Activated B cell treated with CpG ODN at 0.5 μM for 24 hours (primary cell): ENCODE measurements around the gene SLC25A24. TPM values are rescaled to one million over a fixed set of nuclear protein-coding genes. Genes with fewer than 3 reads are reported as not detected.
"Not testable (repeated sequence)": the region's sequence is repeated elsewhere in the genome, so short reads cannot be mapped to it uniquely, and the experiment has no call there.

ENCODE experiments used
- ATAC-seq: fragments of 200-7000 bp; cut with Tn5 transposase; one replicate; pipeline ENCODE4 v1.10.0; 2021; ENCODE audit warnings: low read depth, mild to moderate bottlenecking, moderate library complexity
- CTCF ChIA-PET: fragments of 350-600 bp; sonication (Branson Sonifier 250); formaldehyde crosslinking; loops from one replicate; lab custom pipeline; 2021; ENCODE audit warnings: antibody characterized with exemption; lab: Charles Lee
- POLR2A ChIA-PET: fragments of 350-600 bp; sonication (Branson Sonifier 250); formaldehyde crosslinking; loops from one replicate; lab custom pipeline; 2021; ENCODE audit warnings: antibody characterized with exemption; lab: Charles Lee
- DNase-seq: peaks from one replicate; pipeline ENCODE4 v3.0.0; 2022
- H3K27ac Mint-ChIP-seq: one replicate; pipeline ENCODE4 v1.8.0; 2020; ENCODE audit warnings: mixed read lengths
- H3K27me3 Mint-ChIP-seq: one replicate; pipeline ENCODE4 v1.8.0; 2021; ENCODE audit warnings: mixed read lengths
- H3K36me3 Mint-ChIP-seq: one replicate; pipeline ENCODE4 v1.8.0; 2021; ENCODE audit warnings: low read depth, mixed read lengths
- H3K4me1 Mint-ChIP-seq: one replicate; pipeline ENCODE4 v1.8.0; 2021; ENCODE audit warnings: mixed read lengths
- H3K4me3 Mint-ChIP-seq: one replicate; pipeline ENCODE4 v1.8.0; 2020; ENCODE audit warnings: mild to moderate bottlenecking, mixed read lengths
- H3K9me3 Mint-ChIP-seq: one replicate; pipeline ENCODE4 v1.8.0; 2020; ENCODE audit warnings: mixed read lengths
- intact Hi-C: fragments of 100-400 bp; cut with micrococcal nuclease; formaldehyde crosslinking; loops from one replicate; pipeline ENCODE4 v1.15.1; 2024
- total RNA-seq: library from RNA; stranded (reverse); gene quantifications from 2 replicates; pipeline ENCODE4 v1.2.3, GENCODE V29; 2022
- TF ChIP-seq, protein P1 (sequence below): fragments of 200-600 bp; IDR thresholded peaks from one replicate; pipeline ENCODE4 v1.8.0; 2022; ENCODE audit warnings: antibody characterized with exemption, mild to moderate bottlenecking

SLC25A24 gene
- total RNA-seq = 20.2 and 22.1 TPM in 2 replicates

DNA sequence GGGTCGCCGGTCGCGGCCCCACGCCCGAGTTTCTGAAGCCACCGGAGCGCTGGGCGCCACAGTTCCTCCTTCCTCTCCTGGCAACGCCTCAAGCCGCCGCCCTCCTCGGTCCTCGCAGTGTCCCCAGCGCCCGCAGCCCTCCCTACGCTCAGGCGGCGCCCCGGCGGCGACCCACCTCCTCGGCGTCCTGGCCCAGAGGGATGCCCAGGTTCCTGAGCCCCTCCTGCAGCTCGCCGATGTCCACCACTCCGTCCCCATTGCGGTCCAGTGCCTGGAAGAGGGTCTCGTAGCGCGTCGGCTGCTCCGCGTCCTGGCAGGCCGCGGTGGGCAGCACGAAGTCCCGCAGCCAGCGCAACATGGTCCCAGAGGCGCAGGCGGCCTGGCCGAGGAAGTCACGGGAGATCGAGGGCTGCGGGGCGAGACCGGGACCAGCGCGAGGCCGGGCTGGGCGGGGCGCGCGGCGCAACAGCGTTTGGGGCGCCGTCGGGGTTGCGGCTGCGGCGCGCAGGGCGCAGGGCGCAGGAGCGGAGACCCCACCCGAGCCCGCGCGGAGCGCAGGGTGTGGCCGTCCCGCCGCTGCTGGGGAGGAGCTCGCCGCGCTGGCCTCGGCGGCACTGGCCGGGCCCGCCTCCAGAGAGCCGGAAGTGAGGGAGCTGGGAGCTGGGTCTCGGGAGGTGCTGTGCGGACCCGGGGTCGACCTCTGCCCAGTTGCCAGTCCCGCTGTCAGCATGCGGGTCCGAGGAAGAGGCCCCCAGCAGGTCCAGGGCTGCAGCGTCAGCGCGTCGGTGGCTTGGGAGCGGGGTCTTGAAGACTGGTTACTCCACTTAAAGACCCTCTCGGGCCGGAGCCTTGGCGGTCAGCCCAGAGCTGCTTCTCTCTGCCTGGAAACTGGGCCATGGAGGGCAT lies at the start of gene SLC25A24:
SLC25A24 (minus strand) TSS at position 563 of the 906 bp plus-strand sequence; CDS start at position 358, 205 bp downstream.
- intact Hi-C loops = loop anchor here (1.0 to 5.0 kb wide), 7 partner anchors 236 to 547 kb away; partner anchors contain the start of genes EEIG2, PRPF38B and STXBP3
- ATAC-seq (peak; percentile 94), DNase-seq (peak; percentile 85)
- H3K4me1 Mint-ChIP-seq = peaks cover 29% of the 10 kb centered on the region
- H3K27ac Mint-ChIP-seq = peak within 1 kb of the TSS; percentile 86
- no peaks in the 10 kb centered on the region for H3K27me3 Mint-ChIP-seq
- TF ChIP-seq, protein P1, sequence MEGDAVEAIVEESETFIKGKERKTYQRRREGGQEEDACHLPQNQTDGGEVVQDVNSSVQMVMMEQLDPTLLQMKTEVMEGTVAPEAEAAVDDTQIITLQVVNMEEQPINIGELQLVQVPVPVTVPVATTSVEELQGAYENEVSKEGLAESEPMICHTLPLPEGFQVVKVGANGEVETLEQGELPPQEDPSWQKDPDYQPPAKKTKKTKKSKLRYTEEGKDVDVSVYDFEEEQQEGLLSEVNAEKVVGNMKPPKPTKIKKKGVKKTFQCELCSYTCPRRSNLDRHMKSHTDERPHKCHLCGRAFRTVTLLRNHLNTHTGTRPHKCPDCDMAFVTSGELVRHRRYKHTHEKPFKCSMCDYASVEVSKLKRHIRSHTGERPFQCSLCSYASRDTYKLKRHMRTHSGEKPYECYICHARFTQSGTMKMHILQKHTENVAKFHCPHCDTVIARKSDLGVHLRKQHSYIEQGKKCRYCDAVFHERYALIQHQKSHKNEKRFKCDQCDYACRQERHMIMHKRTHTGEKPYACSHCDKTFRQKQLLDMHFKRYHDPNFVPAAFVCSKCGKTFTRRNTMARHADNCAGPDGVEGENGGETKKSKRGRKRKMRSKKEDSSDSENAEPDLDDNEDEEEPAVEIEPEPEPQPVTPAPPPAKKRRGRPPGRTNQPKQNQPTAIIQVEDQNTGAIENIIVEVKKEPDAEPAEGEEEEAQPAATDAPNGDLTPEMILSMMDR = no peak
- ChIA-PET POLR2A (interaction anchor here (0.6 to 2.3 kb wide), 9 partner anchors 14 to 842 kb away, joined by 3 to 13 read pairs (median 4); partner anchors contain the start of genes CLCC1, EEIG2, HENMT1 and PRPF38B), CTCF (interaction anchor here (1.0 to 1.8 kb wide), 3 partner anchors 11 to 418 kb away, joined by 3 to 14 read pairs (median 5); no protein-coding TSS in a partner anchor)
- peaks cover 23% of the 10 kb centered on the region for H3K36me3 Mint-ChIP-seq
- H3K4me3 Mint-ChIP-seq = peak within 1 kb of the TSS; percentile 93
- peaks cover 5% of the 10 kb centered on the region for H3K9me3 Mint-ChIP-seq

DNA sequence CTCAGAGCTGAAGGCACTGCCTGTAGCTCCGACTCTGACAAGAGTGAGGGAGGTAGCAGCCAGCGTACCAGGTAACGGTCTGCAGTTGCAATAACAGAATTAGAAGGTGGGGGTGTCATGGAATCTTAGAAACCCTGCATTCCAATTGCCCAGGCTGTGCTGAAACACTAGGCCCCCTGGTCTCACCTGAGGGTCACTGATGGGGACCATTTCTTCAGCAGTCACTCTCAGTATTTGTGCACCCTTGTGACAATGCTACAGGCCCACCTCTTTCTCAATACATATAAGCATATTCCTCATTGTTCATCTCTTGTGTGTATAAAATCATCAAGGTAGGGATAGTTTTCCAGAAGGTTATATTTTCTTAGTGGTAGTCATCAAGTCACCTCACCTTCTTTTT lies 43.8 kb upstream of the SLC25A24 start, which contains the start of gene NBPF4:
NBPF4 (minus strand) TSS at position 101 of the 400 bp plus-strand sequence. CDS start 315 bp downstream, outside the sequence.
- H3K4me3 Mint-ChIP-seq, CTCF ChIA-PET, H3K9me3 Mint-ChIP-seq, H3K27me3 Mint-ChIP-seq, POLR2A ChIA-PET, H3K27ac Mint-ChIP-seq, ATAC-seq, H3K36me3 Mint-ChIP-seq, DNase-seq, intact Hi-C loops, H3K4me1 Mint-ChIP-seq: not testable (repeated sequence)

DNA sequence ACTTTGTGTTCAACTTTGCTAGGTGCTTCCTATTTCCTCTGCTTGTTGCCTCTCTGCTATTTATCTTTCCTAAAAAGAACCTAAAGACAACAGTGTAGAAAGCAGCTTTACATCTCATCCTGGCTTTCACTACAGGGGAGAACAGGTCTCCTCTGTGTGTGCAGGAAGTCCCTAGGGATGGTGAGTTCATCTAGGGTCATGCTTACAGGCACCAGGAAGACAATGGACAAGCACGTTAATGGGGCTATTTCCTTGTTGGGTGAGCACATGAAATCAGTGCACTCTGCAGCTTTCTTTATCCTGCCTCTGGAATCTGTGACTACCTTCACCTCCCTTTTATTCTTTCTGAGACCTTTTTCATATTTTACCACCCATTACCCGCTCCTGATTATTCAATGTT lies 39.3 kb upstream of the SLC25A24 start:
- H3K4me3 Mint-ChIP-seq, H3K36me3 Mint-ChIP-seq, H3K4me1 Mint-ChIP-seq, H3K27ac Mint-ChIP-seq, CTCF ChIA-PET, DNase-seq, ATAC-seq, H3K27me3 Mint-ChIP-seq, H3K9me3 Mint-ChIP-seq, intact Hi-C loops, POLR2A ChIA-PET: not testable (repeated sequence)

DNA sequence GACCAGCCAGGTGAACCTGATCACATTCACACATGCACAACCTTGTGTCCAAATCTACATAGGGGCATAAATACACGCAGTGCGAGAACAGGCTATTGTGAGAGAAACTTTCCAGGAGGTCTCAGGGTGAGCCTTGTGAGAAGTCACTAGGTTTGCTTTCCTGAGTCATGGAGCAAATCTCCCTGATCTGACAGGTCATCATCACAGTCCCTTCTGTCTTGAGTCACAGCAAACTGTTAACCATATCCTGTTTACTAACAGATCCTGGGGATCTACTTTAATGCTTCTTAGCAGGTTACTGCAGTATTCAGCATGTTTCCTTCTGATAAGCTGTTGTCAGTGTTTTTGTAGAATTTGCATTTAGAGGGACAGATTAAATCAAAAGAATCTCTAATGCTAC lies 35.2 kb upstream of the SLC25A24 start:
- intact Hi-C loops, H3K36me3 Mint-ChIP-seq, H3K4me3 Mint-ChIP-seq, H3K4me1 Mint-ChIP-seq, DNase-seq, H3K27me3 Mint-ChIP-seq, H3K9me3 Mint-ChIP-seq, ATAC-seq, CTCF ChIA-PET, POLR2A ChIA-PET, H3K27ac Mint-ChIP-seq: not testable (repeated sequence)

DNA sequence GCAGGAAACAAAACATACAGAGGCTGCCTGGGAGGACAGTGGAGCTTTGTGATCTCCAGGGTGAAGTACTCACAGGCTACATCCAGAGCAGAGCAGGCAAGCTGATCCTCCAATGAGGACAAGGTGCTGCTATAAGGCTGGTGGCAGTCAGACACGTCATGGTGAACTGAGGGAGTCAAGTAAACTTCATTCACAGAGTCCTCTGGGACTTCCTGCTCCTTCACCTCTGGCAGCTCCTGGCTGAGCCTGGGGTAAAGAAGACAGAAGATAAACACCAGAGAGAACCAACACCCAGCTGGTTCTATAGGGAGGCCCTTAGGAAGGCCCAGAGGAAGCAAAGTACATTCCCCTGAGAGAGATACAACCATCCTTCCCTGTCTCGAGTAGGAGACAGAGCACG lies 32.0 kb upstream of the SLC25A24 start:
- intact Hi-C loops, H3K4me1 Mint-ChIP-seq, DNase-seq, POLR2A ChIA-PET, CTCF ChIA-PET, H3K27ac Mint-ChIP-seq, H3K4me3 Mint-ChIP-seq, ATAC-seq, H3K9me3 Mint-ChIP-seq, H3K36me3 Mint-ChIP-seq, H3K27me3 Mint-ChIP-seq: not testable (repeated sequence)

DNA sequence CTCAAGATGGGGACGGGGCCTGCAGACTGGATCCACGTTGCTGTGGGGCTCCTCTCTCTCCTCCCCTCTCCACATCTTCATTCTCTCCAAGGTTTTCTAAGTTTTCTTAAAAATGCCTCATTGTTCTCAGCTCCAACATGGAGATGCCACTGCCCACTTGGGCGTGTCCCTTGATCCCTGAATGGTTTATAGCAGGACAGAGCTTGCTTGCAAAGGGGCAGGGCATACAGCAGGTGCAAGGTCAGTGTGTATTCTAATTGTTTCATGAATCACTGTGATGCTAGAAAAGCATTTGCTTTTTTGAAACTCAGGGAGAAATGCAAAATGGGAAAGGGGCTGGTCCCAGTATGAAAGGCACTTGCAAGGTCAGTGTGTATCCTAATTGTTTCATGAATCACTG lies 29.8 kb upstream of the SLC25A24 start:
- H3K36me3 Mint-ChIP-seq, ATAC-seq, CTCF ChIA-PET, H3K27ac Mint-ChIP-seq, intact Hi-C loops, H3K4me3 Mint-ChIP-seq, H3K27me3 Mint-ChIP-seq, H3K4me1 Mint-ChIP-seq, DNase-seq, H3K9me3 Mint-ChIP-seq, POLR2A ChIA-PET: not testable (repeated sequence)

DNA sequence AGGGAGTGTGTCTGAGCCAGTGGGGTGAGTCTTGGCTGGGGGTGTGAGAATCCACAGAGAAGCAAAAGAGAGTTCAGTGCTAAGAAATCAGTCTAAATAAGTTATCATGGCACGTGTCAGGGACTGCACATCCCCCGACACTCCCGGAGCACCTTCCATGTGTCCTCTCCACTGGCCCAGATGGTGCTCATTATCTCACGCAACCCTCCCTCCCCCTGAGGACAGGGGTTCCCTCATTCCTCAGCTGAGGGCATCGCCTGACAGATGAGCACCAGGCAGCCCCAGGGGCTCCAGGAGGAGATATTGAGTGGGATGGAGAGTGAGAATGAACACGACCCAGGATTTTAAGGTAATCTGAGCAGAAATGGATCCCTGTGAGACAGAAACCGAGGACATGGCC lies 27.6 kb upstream of the SLC25A24 start:
- H3K27me3 Mint-ChIP-seq, H3K36me3 Mint-ChIP-seq, CTCF ChIA-PET, H3K27ac Mint-ChIP-seq, ATAC-seq, H3K4me3 Mint-ChIP-seq, intact Hi-C loops, H3K9me3 Mint-ChIP-seq, H3K4me1 Mint-ChIP-seq, DNase-seq, POLR2A ChIA-PET: not testable (repeated sequence)

DNA sequence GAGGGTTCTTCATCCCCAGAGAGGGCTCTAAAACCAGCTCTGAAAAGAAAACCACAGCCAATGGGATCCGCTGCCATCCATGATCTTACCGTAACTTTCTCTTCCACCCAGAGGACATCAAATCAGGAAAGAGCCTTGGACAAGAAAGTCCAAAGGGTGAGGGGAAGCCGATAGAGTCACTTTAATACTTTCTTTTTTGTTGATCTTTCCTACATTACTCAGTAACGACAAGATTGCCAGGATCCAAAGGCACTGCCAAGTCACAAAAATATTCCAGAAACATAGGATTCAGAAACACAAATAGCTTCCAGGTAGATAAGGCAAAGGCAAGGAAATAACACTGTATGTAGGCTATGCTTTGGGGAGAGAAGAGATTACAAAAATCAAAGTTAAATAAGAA lies 26.7 kb upstream of the SLC25A24 start:
- H3K36me3 Mint-ChIP-seq, H3K4me1 Mint-ChIP-seq, H3K9me3 Mint-ChIP-seq, intact Hi-C loops, H3K27ac Mint-ChIP-seq, POLR2A ChIA-PET, H3K27me3 Mint-ChIP-seq, H3K4me3 Mint-ChIP-seq, DNase-seq, CTCF ChIA-PET, ATAC-seq: not testable (repeated sequence)

DNA sequence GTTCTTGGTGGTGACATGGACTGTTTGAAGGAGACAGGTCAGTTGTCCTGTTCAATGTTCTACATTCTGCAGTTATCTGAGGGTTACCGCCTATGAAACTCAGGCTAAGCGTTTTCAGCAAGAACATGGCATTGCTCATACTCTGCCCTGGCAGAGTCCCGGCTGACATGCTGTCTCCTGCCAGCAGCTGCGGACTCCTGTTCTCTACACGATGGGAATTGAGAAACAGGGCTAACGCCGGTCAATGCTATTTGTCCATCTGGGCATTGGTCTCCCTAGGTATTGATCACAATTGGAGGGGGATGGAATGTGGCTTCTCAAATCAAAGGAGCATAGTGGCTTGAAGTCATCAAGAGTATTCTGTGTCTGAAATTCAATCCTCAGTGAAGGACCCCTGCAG lies 23.1 kb upstream of the SLC25A24 start:
- DNase-seq, POLR2A ChIA-PET, CTCF ChIA-PET, H3K36me3 Mint-ChIP-seq, ATAC-seq, H3K4me3 Mint-ChIP-seq, H3K9me3 Mint-ChIP-seq, H3K27ac Mint-ChIP-seq, H3K27me3 Mint-ChIP-seq, H3K4me1 Mint-ChIP-seq, intact Hi-C loops: not testable (repeated sequence)

DNA sequence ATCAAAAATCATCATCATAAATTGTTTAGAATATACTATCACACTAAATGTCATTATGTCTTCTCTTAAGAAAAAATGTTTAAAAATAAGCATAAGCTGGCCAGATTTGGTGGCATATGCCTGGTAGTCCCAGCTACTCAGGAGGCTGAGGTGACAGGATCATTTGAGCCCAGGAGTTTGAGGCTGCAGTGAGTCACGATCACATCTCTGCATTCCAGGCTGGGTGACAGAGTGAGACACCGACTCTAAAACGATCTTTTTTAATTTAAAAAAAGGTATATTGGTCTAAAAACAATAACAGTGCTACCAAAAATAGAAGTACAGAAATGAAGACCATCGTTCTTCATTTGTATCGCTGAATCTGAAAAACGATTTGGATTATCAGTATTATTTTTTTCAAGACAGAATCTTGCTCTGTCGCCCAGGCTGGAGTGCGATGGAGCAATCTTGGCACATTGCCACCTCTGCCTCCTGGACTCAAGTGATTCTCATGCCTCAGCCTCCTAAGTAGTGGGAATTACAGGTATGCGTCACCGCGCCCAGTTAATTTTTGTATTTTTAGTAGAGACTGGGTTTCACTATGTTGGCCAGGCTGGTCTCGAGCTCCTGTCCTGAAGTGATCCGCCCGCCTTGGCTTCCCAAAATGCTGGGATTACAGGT lies 17.5 kb upstream of the SLC25A24 start:
- H3K4me1 Mint-ChIP-seq, POLR2A ChIA-PET, DNase-seq, H3K27me3 Mint-ChIP-seq, intact Hi-C loops, H3K9me3 Mint-ChIP-seq, H3K27ac Mint-ChIP-seq, H3K4me3 Mint-ChIP-seq, CTCF ChIA-PET, ATAC-seq, H3K36me3 Mint-ChIP-seq: not testable (repeated sequence)

DNA sequence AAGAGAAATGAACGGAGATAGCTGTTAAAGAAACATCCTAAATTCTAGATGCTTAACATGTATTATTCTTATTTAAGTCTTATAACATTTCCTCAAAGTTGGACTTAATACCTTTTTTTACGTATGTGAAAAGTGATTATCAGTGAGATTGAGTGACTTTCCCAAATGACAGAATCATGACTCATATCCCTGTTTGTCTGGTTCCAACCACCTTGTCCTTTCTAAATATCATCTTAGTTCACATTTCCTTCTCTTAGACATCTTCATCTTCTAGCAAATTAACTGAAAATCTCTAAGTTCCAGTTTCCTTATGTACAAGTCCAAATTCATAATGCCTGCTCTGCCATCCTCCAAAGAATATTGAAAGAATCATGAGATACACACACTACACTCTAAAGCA lies 16.9 kb upstream of the SLC25A24 start:
- DNase-seq, H3K9me3 Mint-ChIP-seq, intact Hi-C loops, H3K4me1 Mint-ChIP-seq, H3K36me3 Mint-ChIP-seq, POLR2A ChIA-PET, H3K27me3 Mint-ChIP-seq, CTCF ChIA-PET, H3K27ac Mint-ChIP-seq, H3K4me3 Mint-ChIP-seq, ATAC-seq: not testable (repeated sequence)
